H9 (cell line): ENCODE measurements around the gene WDPCP. TPM values are rescaled to one million over a fixed set of nuclear protein-coding genes. Genes with fewer than 3 reads are reported as not detected.

Experiments
- DNase-seq: peaks from one replicate; pipeline ENCODE4 v3.0.0-alpha.2; 2017
- H2AFZ ChIP-seq: one replicate; pipeline ENCODE4 v1.6.1; 2013; ENCODE audit warnings: mild to moderate bottlenecking, low read length, control low read depth, moderate library complexity
- H2AK5ac ChIP-seq: 2 replicates; pipeline ENCODE4 v1.6.1; 2013; ENCODE audit warnings: low read length, control low read depth, mixed read lengths; ENCODE audit not compliant: insufficient read length
- H2BK120ac ChIP-seq: one replicate; pipeline ENCODE4 v1.6.1; 2013; ENCODE audit warnings: low read depth, mild to moderate bottlenecking, low read length, control low read depth, inconsistent platforms; ENCODE audit not compliant: poor library complexity, severe bottlenecking
- H2BK12ac ChIP-seq: 2 replicates; pipeline ENCODE4 v1.6.1; 2013; ENCODE audit warnings: low read length, control low read depth, mixed read lengths, low read depth; ENCODE audit not compliant: insufficient read length
- H2BK15ac ChIP-seq: 2 replicates; pipeline ENCODE4 v1.6.1; 2013; ENCODE audit warnings: low read depth, low read length, control low read depth
- H2BK20ac ChIP-seq: one replicate; pipeline ENCODE4 v1.6.1; 2013; ENCODE audit warnings: low read depth, mild to moderate bottlenecking, low read length, control low read depth, inconsistent platforms; ENCODE audit not compliant: poor library complexity, severe bottlenecking
- H2BK5ac ChIP-seq: 2 replicates; pipeline ENCODE4 v1.6.1; 2013; ENCODE audit warnings: low read length, control low read depth, mixed read lengths; ENCODE audit not compliant: insufficient read length
- H3K14ac ChIP-seq: 2 replicates; pipeline ENCODE4 v1.6.1; 2013; ENCODE audit warnings: low read length, control low read depth; ENCODE audit not compliant: insufficient read depth
- H3K18ac ChIP-seq: 2 replicates; pipeline ENCODE4 v1.6.1; 2013; ENCODE audit warnings: low read depth, mild to moderate bottlenecking, mixed read lengths, low read length, control low read depth; ENCODE audit not compliant: insufficient read length
- H3K23ac ChIP-seq: 2 replicates; pipeline ENCODE4 v1.6.1; 2013; ENCODE audit warnings: low read length, control low read depth, mixed read lengths, low read depth; ENCODE audit not compliant: insufficient read length
- H3K23me2 ChIP-seq: 2 replicates; pipeline ENCODE4 v1.6.1; 2013; ENCODE audit warnings: low read depth, mild to moderate bottlenecking, mixed read lengths, low read length, control low read depth; ENCODE audit not compliant: insufficient read length, poor library complexity, severe bottlenecking
- H3K27ac ChIP-seq: 2 replicates; pipeline ENCODE4 v1.5.1; 2013; ENCODE audit warnings: low read length, control low read depth, mixed read lengths, low read depth; ENCODE audit not compliant: insufficient read length
- H3K27me3 ChIP-seq: 2 replicates; pipeline ENCODE4 v1.6.1; 2013; ENCODE audit warnings: low read length, control low read depth, inconsistent platforms; ENCODE audit not compliant: insufficient read depth
- H3K4ac ChIP-seq: 2 replicates; pipeline ENCODE4 v1.6.1; 2013; ENCODE audit warnings: low read depth, mild to moderate bottlenecking, control low read depth, inconsistent platforms, low read length, moderate library complexity
- H3K4me1 ChIP-seq: 2 replicates; pipeline ENCODE4 v1.6.1; 2013; ENCODE audit warnings: low read length, control low read depth, inconsistent platforms; ENCODE audit not compliant: insufficient read depth
- H3K4me2 ChIP-seq: 2 replicates; pipeline ENCODE4 v1.6.1; 2013; ENCODE audit warnings: low read length, control low read depth, mixed read lengths; ENCODE audit not compliant: insufficient read length, insufficient read depth
- H3K56ac ChIP-seq: 2 replicates; pipeline ENCODE4 v1.6.1; 2013; ENCODE audit warnings: low read depth, mild to moderate bottlenecking, mixed read lengths, low read length, control low read depth; ENCODE audit not compliant: insufficient read length
- H3K79me1 ChIP-seq: 2 replicates; pipeline ENCODE4 v1.6.1; 2013; ENCODE audit warnings: low read depth, mild to moderate bottlenecking, moderate library complexity, low read length, control low read depth, inconsistent platforms; ENCODE audit not compliant: insufficient read depth, poor library complexity, severe bottlenecking
- H3K79me2 ChIP-seq: 2 replicates; pipeline ENCODE4 v1.6.1; 2013; ENCODE audit warnings: low read length, control low read depth, inconsistent platforms; ENCODE audit not compliant: insufficient read depth
- H3K9ac ChIP-seq: 2 replicates; pipeline ENCODE4 v1.6.1; 2013; ENCODE audit warnings: low read length, control low read depth, mixed read lengths; ENCODE audit not compliant: insufficient read length; ENCODE audit errors: extremely low read depth
- H3K9me3 ChIP-seq: one replicate; pipeline ENCODE4 v1.6.1; 2013; ENCODE audit warnings: low read depth, low read length, inconsistent platforms; ENCODE audit not compliant: control insufficient read depth
- H3T11ph ChIP-seq: one replicate; pipeline ENCODE4 v1.6.1; 2013; ENCODE audit warnings: mild to moderate bottlenecking, low read length, control low read depth, inconsistent platforms
- H4K20me1 ChIP-seq: one replicate; pipeline ENCODE4 v1.6.1; 2013; ENCODE audit not compliant: control insufficient read depth, insufficient read length, insufficient read depth
- H4K5ac ChIP-seq: 2 replicates; pipeline ENCODE4 v1.6.1; 2013; ENCODE audit warnings: low read depth, mild to moderate bottlenecking, mixed read lengths, low read length, control low read depth; ENCODE audit not compliant: insufficient read length
- H4K8ac ChIP-seq: replicated peaks from 2 replicates; pipeline ENCODE4 v1.6.1; 2013; ENCODE audit warnings: low read length, control low read depth, mixed read lengths, low read depth; ENCODE audit not compliant: insufficient read length
- H4K91ac ChIP-seq: 2 replicates; pipeline ENCODE4 v1.6.1; 2013; ENCODE audit warnings: low read depth, mild to moderate bottlenecking, moderate library complexity, mixed read lengths, low read length, control low read depth; ENCODE audit not compliant: insufficient read length
- H3K27ac Mint-ChIP-seq, 3 experiments: 2 replicates in 2 of 3; 3 replicates in 1 of 3; pipeline ENCODE4 v1.8.0; 2020 to 2021; ENCODE audit warnings: mixed read lengths in 3 of 3, mild to moderate bottlenecking in 1 of 3, moderate library complexity in 1 of 3
- H3K27me3 Mint-ChIP-seq: 2 replicates; pipeline ENCODE4 v1.8.0; 2021; ENCODE audit warnings: low read depth, mild to moderate bottlenecking, moderate library complexity, mixed read lengths
- H3K36me3 Mint-ChIP-seq, 3 experiments: 2 replicates in 2 of 3; 3 replicates in 1 of 3; pipeline ENCODE4 v1.8.0; 2020 to 2021; ENCODE audit warnings: low read depth in 3 of 3, mixed read lengths in 3 of 3; ENCODE audit not compliant: insufficient read depth in 1 of 3
- H3K4me1 Mint-ChIP-seq, 2 experiments: 2 replicates each; pipeline ENCODE4 v1.8.0; 2020; ENCODE audit warnings: mixed read lengths in 2 of 2
- H3K4me3 Mint-ChIP-seq, 2 experiments: 2 replicates in 1 of 2; 3 replicates in 1 of 2; pipeline ENCODE4 v1.8.0; 2020 to 2021; ENCODE audit warnings: mild to moderate bottlenecking in 2 of 2, mixed read lengths in 2 of 2, moderate library complexity in 1 of 2
- H3K9me3 Mint-ChIP-seq, 2 experiments: 2 replicates in 1 of 2; 3 replicates in 1 of 2; pipeline ENCODE4 v1.8.0; 2020; ENCODE audit warnings: mild to moderate bottlenecking in 2 of 2, mixed read lengths in 2 of 2, moderate library complexity in 1 of 2
- WGBS: extraction: QIAGEN DNeasy Blood & Tissue Kit; methylation state at CpG from one replicate; pipeline ENCODE4 v1.1.7; 2013; ENCODE audit warnings: missing lambda C conversion rate, low lambda C conversion rate, mixed read lengths; ENCODE audit not compliant: insufficient read length; ENCODE audit errors: extremely low coverage; 5-methylcytosine and 5-hydroxymethylcytosine counted together
- long read RNA-seq: library from polyadenylated mRNA; unstranded; transcript quantifications from one replicate; pipeline ENCODE4 v2.0.0, GENCODE V29; 2020
- total RNA-seq: library from RNA; stranded (reverse); gene quantifications from 2 replicates; pipeline ENCODE4 v1.2.1, GENCODE V29; 2021
- TF ChIP-seq, protein P1 (sequence below): fragments of 200-600 bp; sonication (generic); conservative IDR thresholded peaks from 3 replicates; pipeline ENCODE4 v1.8.0; 2021; ENCODE audit warnings: antibody characterized with exemption, mild to moderate bottlenecking

The WDPCP gene, protein sequence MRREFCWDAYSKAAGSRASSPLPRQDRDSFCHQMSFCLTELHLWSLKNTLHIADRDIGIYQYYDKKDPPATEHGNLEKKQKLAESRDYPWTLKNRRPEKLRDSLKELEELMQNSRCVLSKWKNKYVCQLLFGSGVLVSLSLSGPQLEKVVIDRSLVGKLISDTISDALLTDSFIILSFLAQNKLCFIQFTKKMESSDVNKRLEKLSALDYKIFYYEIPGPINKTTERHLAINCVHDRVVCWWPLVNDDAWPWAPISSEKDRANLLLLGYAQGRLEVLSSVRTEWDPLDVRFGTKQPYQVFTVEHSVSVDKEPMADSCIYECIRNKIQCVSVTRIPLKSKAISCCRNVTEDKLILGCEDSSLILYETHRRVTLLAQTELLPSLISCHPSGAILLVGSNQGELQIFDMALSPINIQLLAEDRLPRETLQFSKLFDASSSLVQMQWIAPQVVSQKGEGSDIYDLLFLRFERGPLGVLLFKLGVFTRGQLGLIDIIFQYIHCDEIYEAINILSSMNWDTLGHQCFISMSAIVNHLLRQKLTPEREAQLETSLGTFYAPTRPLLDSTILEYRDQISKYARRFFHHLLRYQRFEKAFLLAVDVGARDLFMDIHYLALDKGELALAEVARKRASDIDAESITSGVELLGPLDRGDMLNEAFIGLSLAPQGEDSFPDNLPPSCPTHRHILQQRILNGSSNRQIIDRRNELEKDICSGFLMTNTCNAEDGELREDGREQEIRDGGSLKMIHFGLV
- 17.4 and 22.4 TPM in 2 replicates for total RNA-seq
- long read RNA-seq, transcript WDPCP-201 (18 exons, 3,392 nt) = major isoform, 36 of 125 reads
- long read RNA-seq, partial matches to known transcripts = 19 of 125 reads
- long read RNA-seq, other reads (novel, unspliced or antisense) = 68 of 125 reads

DNA sequence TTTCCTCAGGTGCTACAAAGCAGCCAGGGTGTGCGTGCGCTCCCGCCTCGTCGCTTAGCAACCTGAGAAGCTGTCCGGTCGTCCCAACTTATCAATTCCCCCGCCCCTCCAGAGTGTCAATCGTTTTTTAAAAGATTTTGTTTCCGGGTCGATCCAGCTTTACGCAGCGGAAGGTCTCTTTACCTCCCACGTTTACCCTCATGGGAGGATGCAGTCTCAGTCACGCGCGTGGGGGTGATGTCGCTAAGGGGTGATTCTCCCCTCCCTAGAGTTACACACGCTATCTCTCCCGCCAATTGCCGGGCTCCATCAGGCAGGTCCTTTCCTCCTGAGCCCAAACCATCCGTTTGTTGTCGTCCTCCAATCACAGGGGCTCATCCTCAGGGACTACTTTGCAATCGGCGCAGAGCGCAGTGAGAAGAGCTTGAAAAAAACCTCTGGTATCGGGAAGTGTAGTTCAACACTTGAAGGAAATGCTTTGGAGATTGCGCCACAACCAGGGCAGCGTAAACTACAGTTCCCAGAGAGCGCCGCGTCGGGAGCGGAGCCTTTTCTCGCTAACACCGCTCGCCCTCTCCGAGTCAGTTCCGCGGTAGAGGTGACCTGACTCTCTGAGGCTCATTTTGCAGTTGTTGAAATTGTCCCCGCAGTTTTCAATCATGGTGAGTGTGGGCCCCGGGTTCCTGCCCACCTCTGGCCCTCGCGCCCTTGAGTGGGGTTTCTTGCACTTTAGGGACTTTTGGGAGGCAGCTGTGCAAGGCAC is at the start of gene WDPCP, which contains the start of gene MDH1:
Gene WDPCP, minus strand, starts transcription at position 93 of the 763 bp plus-strand sequence. CDS start 206 bp downstream, outside the sequence.
Gene MDH1, plus strand, starts transcription at position 579 of the 763 bp plus-strand sequence. Its CDS starts 81 bp downstream, at position 660.
- Histone ChIP-seq H2AK5ac (no peak within 1 kb of the TSS), H3K56ac (no peak within 1 kb of the TSS), H2BK12ac (no peak within 1 kb of the TSS), H3K14ac (peak within 1 kb of the TSS; percentile 63), H4K5ac (no peak within 1 kb of the TSS), H3K18ac (peak within 1 kb of the TSS; percentile 43), H3K27me3 (no peaks in the 10 kb centered on the region), H2BK15ac (no peak within 1 kb of the TSS), H3K9ac (peak within 1 kb of the TSS; percentile 86), H4K20me1 (no peaks in the 10 kb centered on the region), H3K79me1 (peaks cover 3% of the 10 kb centered on the region), H3K79me2 (peaks cover 26% of the 10 kb centered on the region; the same call in 1 of the 2 replicates), H2BK120ac (no peak within 1 kb of the TSS), H3K4me1 (peaks cover 5% of the 10 kb centered on the region; the same call in 1 of the 2 replicates), H2BK20ac (no peak within 1 kb of the TSS), H3K23me2 (peaks cover 19% of the 10 kb centered on the region), H3K4me2 (peak within 1 kb of the TSS; percentile 97), H4K8ac (no peak within 1 kb of the TSS), H4K91ac (no peak within 1 kb of the TSS), H2BK5ac (peak within 1 kb of the TSS; percentile 7), H3T11ph (no peak within 1 kb of the TSS), H3K27ac (peak within 1 kb of the TSS; percentile 35), H3K9me3 (no peaks in the 10 kb centered on the region), H2AFZ (peak within 1 kb of the TSS; percentile 95), H3K23ac (no peak within 1 kb of the TSS), H3K4ac (no peak within 1 kb of the TSS)
- H3K27ac Mint-ChIP-seq = peak within 1 kb of the TSS; percentile 98
- H3K4me3 Mint-ChIP-seq = peak within 1 kb of the TSS; percentile 99
- no peaks in the 10 kb centered on the region for H3K9me3 Mint-ChIP-seq
- WGBS = no CpG with 5 or more reads among the region's 44 CpGs
- peak; percentile 99 for DNase-seq
- peaks cover 44 to 52% of the 10 kb centered on the region in 2 experiments for H3K4me1 Mint-ChIP-seq
- H3K36me3 Mint-ChIP-seq = peaks cover 5 to 20% (median 17%) of the 10 kb centered on the region in 3 experiments; a peak in 6 of 7 replicates
- TF ChIP-seq, protein P1, sequence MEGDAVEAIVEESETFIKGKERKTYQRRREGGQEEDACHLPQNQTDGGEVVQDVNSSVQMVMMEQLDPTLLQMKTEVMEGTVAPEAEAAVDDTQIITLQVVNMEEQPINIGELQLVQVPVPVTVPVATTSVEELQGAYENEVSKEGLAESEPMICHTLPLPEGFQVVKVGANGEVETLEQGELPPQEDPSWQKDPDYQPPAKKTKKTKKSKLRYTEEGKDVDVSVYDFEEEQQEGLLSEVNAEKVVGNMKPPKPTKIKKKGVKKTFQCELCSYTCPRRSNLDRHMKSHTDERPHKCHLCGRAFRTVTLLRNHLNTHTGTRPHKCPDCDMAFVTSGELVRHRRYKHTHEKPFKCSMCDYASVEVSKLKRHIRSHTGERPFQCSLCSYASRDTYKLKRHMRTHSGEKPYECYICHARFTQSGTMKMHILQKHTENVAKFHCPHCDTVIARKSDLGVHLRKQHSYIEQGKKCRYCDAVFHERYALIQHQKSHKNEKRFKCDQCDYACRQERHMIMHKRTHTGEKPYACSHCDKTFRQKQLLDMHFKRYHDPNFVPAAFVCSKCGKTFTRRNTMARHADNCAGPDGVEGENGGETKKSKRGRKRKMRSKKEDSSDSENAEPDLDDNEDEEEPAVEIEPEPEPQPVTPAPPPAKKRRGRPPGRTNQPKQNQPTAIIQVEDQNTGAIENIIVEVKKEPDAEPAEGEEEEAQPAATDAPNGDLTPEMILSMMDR = no peak
- no peaks in the 10 kb centered on the region for H3K27me3 Mint-ChIP-seq
